H1 (cell line): ENCODE results near the gene CTIF. TPM values are rescaled to one million over a fixed set of nuclear protein-coding genes. Genes with fewer than 3 reads are reported as not detected.

Experiments used
- NRF1 ChIP-seq: IDR thresholded peaks from 2 replicates; pipeline ENCODE4 v1.6.1; 2011; ENCODE audit warnings: mild to moderate bottlenecking, low read depth, low read length, improper control_type of control experiment
- POLR2AphosphoS5 ChIP-seq: IDR thresholded peaks from 2 replicates; pipeline ENCODE4 v1.6.1; 2011; ENCODE audit warnings: low read depth, low read length
- SIX5 ChIP-seq: IDR thresholded peaks from 2 replicates; pipeline ENCODE4 v1.6.1; 2011; ENCODE audit warnings: mild to moderate bottlenecking, low read depth, low read length
- TAF7 ChIP-seq: optimal IDR thresholded peaks from 2 replicates; pipeline ENCODE3; 2011; ENCODE audit warnings: low read depth, mild to moderate bottlenecking, inconsistent platforms, low read length, moderate library complexity, borderline replicate concordance
- polyA plus RNA-seq, 7 experiments: library from polyadenylated mRNA; depleted of rRNA in 3 of 7; stranded (reverse) in 5 of 7; unstranded in 2 of 7; fragments of >200 nt in 5 of 7; fragments of 200-250 nt in 2 of 7; gene quantifications; 1 replicate in 5 of 7; 2 replicates in 1 of 7; 4 replicates in 1 of 7; pipeline versions ENCODE4 v1.2.1 to v1.2.3, GENCODE V29; 2011 to 2013; ENCODE audit warnings: missing spikeins in 2 of 7, mixed read lengths in 2 of 7
- total RNA-seq: library from RNA; stranded (reverse); fragmentation: NEBNext Ultra II Directional; extraction: Animal tissue kit (Norgen Biotek cat#: 25700); gene quantifications from 2 replicates; pipeline ENCODE4 v1.2.1, GENCODE V29; 2021

The CTIF gene
- total and polyA plus RNA-seq, 2 of the 8 experiments (the other 6 are each of a cell fraction or from before 2014, with no cell fraction given): 9.0 to 17.8 TPM

GRCh38 chr18:48766026-48766425, 227.2 kb downstream of the CTIF start (continued):
- TF ChIP-seq SIX5 (no peak), POLR2AphosphoS5 (no peak), TAF7 (no peak), NRF1 (no peak)
